ENCODE results near the gene MBTD1.
"Not testable (repeated sequence)": the region's sequence is repeated elsewhere in the genome, so short reads cannot be mapped to it uniquely, and the experiment has no call there.

DNA sequence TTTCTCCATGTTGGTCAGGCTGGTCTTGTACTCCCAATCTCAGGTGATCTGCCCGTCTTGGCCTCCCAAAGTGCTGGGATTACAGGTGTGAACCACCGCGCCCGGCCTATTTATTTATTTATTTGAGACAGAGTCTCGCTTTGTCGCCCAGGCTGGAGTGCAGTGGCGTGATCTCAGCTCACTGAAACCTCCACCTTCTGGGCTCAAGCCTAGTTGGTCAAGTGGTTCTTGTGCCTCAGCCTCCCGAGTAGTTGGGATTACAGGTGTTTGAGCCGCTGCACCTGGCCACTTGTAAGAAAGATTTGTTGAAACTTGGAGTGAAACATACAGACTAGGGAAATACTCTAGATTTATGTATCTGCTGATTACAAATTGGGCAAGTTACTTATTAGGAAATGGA, 87.8 kb downstream of the MBTD1 start:
- TF ChIP-seq EZH2phosphoT487 (IDR thresholded peaks at IDR 0.05; ENCODE audit: insufficient read depth, low read depth); EZH2 (IDR thresholded peaks at IDR 0.05; ENCODE audit: insufficient read depth, poor library complexity, severe bottlenecking): not testable (repeated sequence)
